22Rv1 (cell line): ENCODE data around the gene RNLS.
"Not testable (repeated sequence)": the region's sequence is repeated elsewhere in the genome, so short reads cannot be mapped to it uniquely, and the experiment has no call there.

Source experiments
- ZFX ChIP-seq: fragments of 450-650 bp; IDR thresholded peaks from 2 replicates; pipeline ENCODE4 v1.6.1; 2017; ENCODE audit warnings: antibody characterized with exemption, borderline replicate concordance
- TF ChIP-seq, protein P1 (sequence below): fragments of 450-650 bp; IDR thresholded peaks from 2 replicates; pipeline ENCODE4 v1.5.1; 2017; ENCODE audit warnings: mild to moderate bottlenecking

DNA sequence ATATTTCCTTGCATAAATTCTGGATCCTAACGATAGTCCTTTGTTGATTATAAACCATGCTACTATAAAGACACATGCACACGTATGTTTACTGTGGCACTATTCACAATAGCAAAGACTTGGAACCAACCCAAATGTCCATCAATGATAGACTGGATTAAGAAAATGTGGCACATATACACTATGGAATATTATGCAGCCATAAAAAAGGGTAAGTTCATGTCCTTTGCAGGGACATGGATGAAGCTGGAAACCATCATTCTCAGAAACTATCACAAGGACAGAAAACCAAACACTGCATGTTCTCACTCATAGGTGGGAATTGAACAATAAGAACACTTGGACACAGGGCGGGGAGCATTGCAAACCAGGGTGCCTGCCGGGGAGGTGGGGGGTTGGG, 306.2 kb downstream of the RNLS start:
- TF ChIP-seq, protein P1, sequence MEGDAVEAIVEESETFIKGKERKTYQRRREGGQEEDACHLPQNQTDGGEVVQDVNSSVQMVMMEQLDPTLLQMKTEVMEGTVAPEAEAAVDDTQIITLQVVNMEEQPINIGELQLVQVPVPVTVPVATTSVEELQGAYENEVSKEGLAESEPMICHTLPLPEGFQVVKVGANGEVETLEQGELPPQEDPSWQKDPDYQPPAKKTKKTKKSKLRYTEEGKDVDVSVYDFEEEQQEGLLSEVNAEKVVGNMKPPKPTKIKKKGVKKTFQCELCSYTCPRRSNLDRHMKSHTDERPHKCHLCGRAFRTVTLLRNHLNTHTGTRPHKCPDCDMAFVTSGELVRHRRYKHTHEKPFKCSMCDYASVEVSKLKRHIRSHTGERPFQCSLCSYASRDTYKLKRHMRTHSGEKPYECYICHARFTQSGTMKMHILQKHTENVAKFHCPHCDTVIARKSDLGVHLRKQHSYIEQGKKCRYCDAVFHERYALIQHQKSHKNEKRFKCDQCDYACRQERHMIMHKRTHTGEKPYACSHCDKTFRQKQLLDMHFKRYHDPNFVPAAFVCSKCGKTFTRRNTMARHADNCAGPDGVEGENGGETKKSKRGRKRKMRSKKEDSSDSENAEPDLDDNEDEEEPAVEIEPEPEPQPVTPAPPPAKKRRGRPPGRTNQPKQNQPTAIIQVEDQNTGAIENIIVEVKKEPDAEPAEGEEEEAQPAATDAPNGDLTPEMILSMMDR, result not testable (repeated sequence)
- not testable (repeated sequence) for TF ChIP-seq ZFX
